SU-DHL-6 (cell line): ENCODE data around the gene FLNB.

Source experiments
- H2AFZ ChIP-seq: fragments of 200-600 bp; sonication (generic); 2 replicates; pipeline ENCODE4 v1.6.1; 2014; ENCODE audit warnings: low read depth, mild to moderate bottlenecking, moderate library complexity, mixed read lengths, antibody characterized with exemption, low read length; ENCODE audit not compliant: severe bottlenecking
- H3F3A ChIP-seq: fragments of 200-600 bp; shearing (Covaris generic); 2 replicates; pipeline ENCODE4 v1.6.0; 2016; ENCODE audit warnings: antibody characterized with exemption, mild to moderate bottlenecking; ENCODE audit not compliant: insufficient read depth
- H3K27ac ChIP-seq: fragments of 200-600 bp; sonication (generic); 2 replicates; pipeline ENCODE4 v1.5.1; 2016; ENCODE audit warnings: low read depth, mild to moderate bottlenecking, low read length, moderate library complexity, mixed read lengths
- H3K27me3 ChIP-seq: fragments of 200-600 bp; sonication (generic), shearing (Covaris generic); 2 replicates; pipeline ENCODE4 v1.6.0; 2014; ENCODE audit warnings: mild to moderate bottlenecking, low read length
- H3K36me3 ChIP-seq: fragments of 200-600 bp; sonication (generic); 2 replicates; pipeline ENCODE4 v1.6.1; 2014; ENCODE audit warnings: mild to moderate bottlenecking, low read length, mixed read lengths
- H3K4me2 ChIP-seq: fragments of 300-600, 200-600 bp; shearing (Covaris generic), sonication (generic); 2 replicates; pipeline ENCODE4 v1.6.0; 2014; ENCODE audit warnings: low read length, low read depth, mild to moderate bottlenecking; ENCODE audit not compliant: poor library complexity, severe bottlenecking
- H3K4me3 ChIP-seq: fragments of 200-600 bp; sonication (generic); 2 replicates; pipeline ENCODE4 v1.5.1; 2014; ENCODE audit warnings: antibody characterized with exemption, low read length, mild to moderate bottlenecking, mixed read lengths; ENCODE audit not compliant: insufficient read depth, poor library complexity, severe bottlenecking
- H3K79me2 ChIP-seq: fragments of 200-600 bp; sonication (generic); 2 replicates; pipeline ENCODE4 v1.6.1; 2014; ENCODE audit warnings: mild to moderate bottlenecking, low read length, moderate library complexity; ENCODE audit not compliant: insufficient read depth
- H3K9ac ChIP-seq: fragments of 200-600 bp; sonication (generic); 2 replicates; pipeline ENCODE4 v1.7.0; 2014; ENCODE audit warnings: mild to moderate bottlenecking, low read length
- H3K9me2 ChIP-seq: fragments of 200-600 bp; sonication (generic); replicated peaks from 2 replicates; pipeline ENCODE4 v1.6.1; 2014; ENCODE audit warnings: low read length; ENCODE audit not compliant: insufficient read depth
- H3K9me3 ChIP-seq: fragments of 200-600 bp; sonication (generic); 2 replicates; pipeline ENCODE4 v1.6.1; 2014; ENCODE audit warnings: low read length, mixed read lengths; ENCODE audit not compliant: insufficient read depth
- H4K20me1 ChIP-seq: fragments of 200-600 bp; sonication (generic); 2 replicates; pipeline ENCODE4 v1.6.1; 2014; ENCODE audit warnings: low read depth, mild to moderate bottlenecking, antibody characterized with exemption, low read length, moderate library complexity, mixed read lengths
- EZH2phosphoT487 ChIP-seq: fragments of 200-600 bp; sonication (generic), shearing (Covaris generic); conservative IDR thresholded peaks from 2 replicates; pipeline ENCODE4 v1.6.1; 2018; ENCODE audit warnings: mild to moderate bottlenecking, antibody characterized with exemption, low read length, moderate library complexity, mixed read lengths
- TF ChIP-seq, protein P1 (sequence below): fragments of 200-600 bp; sonication (generic); IDR thresholded peaks from one replicate; pipeline ENCODE4 v1.5.1; 2017; ENCODE audit warnings: antibody characterized with exemption, mild to moderate bottlenecking, low read length, moderate library complexity; ENCODE audit not compliant: insufficient read depth, poor library complexity, severe bottlenecking

The FLNB gene

DNA sequence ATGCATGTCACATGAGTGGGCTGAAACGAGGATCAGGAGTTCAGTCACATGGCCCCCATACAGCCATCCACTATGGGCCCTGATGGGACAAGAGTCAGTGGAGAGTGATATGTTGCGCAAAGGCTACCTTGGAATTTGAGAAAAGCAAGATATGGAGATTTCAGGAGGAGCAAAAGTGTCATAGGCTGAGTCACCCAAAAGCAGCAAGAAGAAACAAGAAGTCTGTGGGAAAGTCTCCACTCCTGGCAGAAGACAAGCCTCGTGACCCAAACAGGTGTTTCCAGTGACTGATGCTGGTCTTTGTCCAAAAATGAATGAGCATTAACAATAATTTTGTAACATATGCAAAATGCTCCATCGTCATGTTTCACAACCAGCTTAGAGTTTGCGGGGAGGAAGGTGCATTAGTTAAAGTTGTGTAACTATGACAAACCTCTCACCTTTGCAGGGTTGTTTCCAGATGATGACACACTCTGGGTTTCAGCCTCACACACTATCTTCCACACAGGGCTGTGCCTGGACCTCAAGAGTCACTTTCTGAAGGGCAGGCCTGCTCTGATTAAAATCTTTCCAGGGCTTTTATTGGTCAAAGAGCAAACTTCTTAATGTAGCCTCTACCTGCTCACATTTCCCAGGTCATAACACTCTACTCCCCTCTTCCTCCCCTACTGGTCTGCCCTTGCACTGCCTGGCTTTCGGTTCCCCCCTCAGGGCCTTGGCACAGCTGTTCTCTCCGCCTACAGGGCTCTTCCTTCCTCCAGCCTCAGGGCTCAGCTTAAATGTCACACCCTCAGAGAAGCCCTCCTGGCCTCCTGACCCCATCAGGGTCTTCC is 206.5 kb downstream of the FLNB start:
- Histone ChIP-seq H3K27me3 (no peaks in the 10 kb centered on the region), H3K36me3 (no peaks in the 10 kb centered on the region), H3K79me2 (no peaks in the 10 kb centered on the region), H3F3A (no peaks in the 10 kb centered on the region), H2AFZ (no peak overlapping the region), H3K9me2 (no peaks in the 10 kb centered on the region), H3K4me3 (no peak overlapping the region), H3K9ac (no peak overlapping the region), H3K4me2 (peak overlapping the region; percentile 26), H3K9me3 (no peaks in the 10 kb centered on the region), H4K20me1 (no peaks in the 10 kb centered on the region), H3K27ac (no peak overlapping the region)
- TF ChIP-seq, protein P1, sequence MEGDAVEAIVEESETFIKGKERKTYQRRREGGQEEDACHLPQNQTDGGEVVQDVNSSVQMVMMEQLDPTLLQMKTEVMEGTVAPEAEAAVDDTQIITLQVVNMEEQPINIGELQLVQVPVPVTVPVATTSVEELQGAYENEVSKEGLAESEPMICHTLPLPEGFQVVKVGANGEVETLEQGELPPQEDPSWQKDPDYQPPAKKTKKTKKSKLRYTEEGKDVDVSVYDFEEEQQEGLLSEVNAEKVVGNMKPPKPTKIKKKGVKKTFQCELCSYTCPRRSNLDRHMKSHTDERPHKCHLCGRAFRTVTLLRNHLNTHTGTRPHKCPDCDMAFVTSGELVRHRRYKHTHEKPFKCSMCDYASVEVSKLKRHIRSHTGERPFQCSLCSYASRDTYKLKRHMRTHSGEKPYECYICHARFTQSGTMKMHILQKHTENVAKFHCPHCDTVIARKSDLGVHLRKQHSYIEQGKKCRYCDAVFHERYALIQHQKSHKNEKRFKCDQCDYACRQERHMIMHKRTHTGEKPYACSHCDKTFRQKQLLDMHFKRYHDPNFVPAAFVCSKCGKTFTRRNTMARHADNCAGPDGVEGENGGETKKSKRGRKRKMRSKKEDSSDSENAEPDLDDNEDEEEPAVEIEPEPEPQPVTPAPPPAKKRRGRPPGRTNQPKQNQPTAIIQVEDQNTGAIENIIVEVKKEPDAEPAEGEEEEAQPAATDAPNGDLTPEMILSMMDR = no peak
- no peak for TF ChIP-seq EZH2phosphoT487

DNA sequence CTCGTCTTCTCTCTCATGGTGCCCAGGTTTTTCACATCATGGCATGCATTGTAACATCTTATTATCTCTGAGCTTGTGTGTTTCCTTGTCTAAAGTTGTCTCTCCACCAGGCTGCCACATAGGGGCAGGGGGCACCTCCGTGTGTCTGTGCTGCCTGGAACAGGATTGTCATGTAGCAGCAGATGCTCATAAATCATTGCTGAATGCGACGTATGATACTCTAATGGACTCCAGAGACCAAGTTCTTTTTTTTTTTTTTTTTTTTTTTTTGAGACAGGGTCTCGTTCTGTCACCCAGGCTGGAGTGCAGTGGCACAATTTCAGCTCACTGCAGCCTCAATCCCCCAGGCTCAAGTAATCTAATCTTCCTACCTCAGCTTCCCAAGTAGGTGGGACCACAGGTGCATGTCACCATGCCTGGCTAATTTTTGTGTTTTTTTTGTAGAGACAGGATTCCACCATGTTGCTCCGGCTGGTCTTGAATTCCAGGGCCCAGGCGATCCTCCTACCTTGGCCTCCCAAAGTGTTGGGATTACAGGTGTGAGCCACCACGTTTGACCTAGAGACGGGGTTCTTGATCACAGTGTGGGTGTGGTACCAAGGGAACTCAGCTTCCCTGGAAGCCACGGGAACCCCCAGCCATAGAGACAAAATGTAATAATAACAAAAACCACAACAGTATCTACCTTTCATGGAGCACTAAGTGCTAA is 207.2 kb downstream of the FLNB start:
- Histone ChIP-seq H3K4me3 (no peak overlapping the region), H3K79me2 (no peaks in the 10 kb centered on the region), H3K4me2 (peak overlapping the region; percentile 26), H3K9me3 (no peaks in the 10 kb centered on the region), H2AFZ (no peak overlapping the region), H3K36me3 (no peaks in the 10 kb centered on the region), H3F3A (no peaks in the 10 kb centered on the region), H3K9ac (no peak overlapping the region), H3K9me2 (no peaks in the 10 kb centered on the region), H4K20me1 (no peaks in the 10 kb centered on the region), H3K27me3 (no peaks in the 10 kb centered on the region), H3K27ac (no peak overlapping the region)
- no peak for TF ChIP-seq EZH2phosphoT487
- TF ChIP-seq, protein P1 = no peak

DNA sequence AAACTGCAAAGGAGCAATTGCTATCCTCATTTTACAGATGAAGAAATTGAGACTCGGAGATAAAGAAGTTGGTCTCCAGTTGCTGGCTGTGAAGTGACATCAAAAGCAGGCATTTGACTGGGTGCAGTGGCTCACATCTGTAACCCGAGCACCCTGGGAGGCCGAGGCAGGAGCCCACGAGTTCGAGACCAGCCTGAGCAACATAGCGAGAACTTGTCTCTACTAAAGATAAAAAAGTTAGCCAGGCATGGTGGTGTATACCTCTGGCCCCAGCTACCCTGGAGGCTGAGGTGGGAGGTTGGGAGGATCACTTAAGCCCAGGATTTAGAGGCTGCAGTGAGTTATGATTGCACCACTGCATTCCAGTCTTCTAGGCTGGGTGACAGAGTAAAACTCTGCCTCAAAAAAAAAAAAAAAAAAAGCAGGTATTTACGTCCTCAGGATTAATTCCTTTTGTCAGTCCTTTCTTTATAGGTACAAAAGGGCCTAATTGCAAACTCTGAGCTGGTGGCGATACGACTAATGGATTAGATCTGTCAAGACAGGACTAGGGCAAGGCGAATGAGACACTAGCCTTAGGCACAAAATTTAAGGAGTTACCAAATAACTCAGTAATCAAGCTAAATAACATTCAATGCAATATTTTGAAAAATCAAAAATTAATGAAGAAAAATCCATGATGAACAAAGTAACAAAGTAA is 208.4 kb downstream of the FLNB start:
- Histone ChIP-seq H3K4me2 (no peak overlapping the region), H4K20me1 (no peaks in the 10 kb centered on the region), H3K27me3 (no peaks in the 10 kb centered on the region), H3K9me3 (no peaks in the 10 kb centered on the region), H2AFZ (no peak overlapping the region), H3K36me3 (no peaks in the 10 kb centered on the region), H3K79me2 (no peaks in the 10 kb centered on the region), H3K4me3 (no peak overlapping the region), H3K27ac (no peak overlapping the region), H3F3A (no peaks in the 10 kb centered on the region), H3K9ac (no peak overlapping the region), H3K9me2 (no peaks in the 10 kb centered on the region)
- TF ChIP-seq, protein P1 = no peak
- no peak for TF ChIP-seq EZH2phosphoT487
